ENCODE results near the gene LRRN4CL.

The LRRN4CL gene

GRCh38 chr11:62645946-62646824, 43.1 kb downstream of the LRRN4CL start, which contains the start of gene GANAB:
Gene GANAB, minus strand, starts transcription at chr11:62646613. Its CDS starts 14 bp downstream, at chr11:62646599.
- DNase-seq: no peak

- no peak for DNase-seq
Observed at GRCh38 chr11:62645671-62645945, 43.7 kb downstream of the LRRN4CL start.

- DNase-seq: no peak
Observed at GRCh38 chr11:62644220-62644619, 45.1 kb downstream of the LRRN4CL start.

Data from cortex of kidney (tissue), 1 donor.